H1 (cell line): Measurements from ENCODE around the gene GNG12.

Source experiments
- ATF3 ChIP-seq: IDR thresholded peaks from 2 replicates; pipeline ENCODE4 v1.6.1; 2011; ENCODE audit warnings: low read depth, mild to moderate bottlenecking, low read length; ENCODE audit not compliant: insufficient read depth
- BRCA1 ChIP-seq: IDR thresholded peaks from 2 replicates; pipeline ENCODE4 v1.6.1; 2012; ENCODE audit warnings: low read depth, low read length, improper control_type of control experiment
- CTCF ChIP-seq, 3 experiments: IDR thresholded peaks; 1 replicate in 2 of 3; 2 replicates in 1 of 3; pipeline versions ENCODE4 v1.5.1 to v1.6.1; 2011; ENCODE audit warnings: low read length in 3 of 3, mild to moderate bottlenecking in 3 of 3, inconsistent platforms in 2 of 3, low read depth in 1 of 3, moderate library complexity in 1 of 3; ENCODE audit not compliant: insufficient read depth in 1 of 3; ENCODE audit errors: control extremely low read depth in 1 of 3
- EZH2 ChIP-seq: fragments of 200-600 bp; sonication (generic); IDR thresholded peaks from 2 replicates; pipeline ENCODE4 v1.7.1; 2012; ENCODE audit warnings: low read depth, mild to moderate bottlenecking, moderate library complexity, low read length, inconsistent platforms; ENCODE audit not compliant: severe bottlenecking
- JUN ChIP-seq: IDR thresholded peaks from 2 replicates; pipeline ENCODE4 v1.6.1; 2011; ENCODE audit warnings: low read depth, mild to moderate bottlenecking, improper control_type of control experiment, low read length
- PHF8 ChIP-seq: fragments of 200-600 bp; sonication (generic); conservative IDR thresholded peaks from 2 replicates; pipeline ENCODE4 v1.7.1; 2012; ENCODE audit warnings: low read depth, mild to moderate bottlenecking, inconsistent platforms, low read length, moderate library complexity
- RAD21 ChIP-seq, 2 experiments: IDR thresholded peaks in 1 of 2; conservative IDR thresholded peaks in 1 of 2; 2 replicates each; pipeline ENCODE4 v1.6.1; 2011; ENCODE audit warnings: low read depth in 2 of 2, low read length in 2 of 2, improper control_type of control experiment in 1 of 2, inconsistent platforms in 1 of 2, mild to moderate bottlenecking in 1 of 2, moderate library complexity in 1 of 2
- SP2 ChIP-seq: IDR thresholded peaks from 2 replicates; pipeline ENCODE4 v1.6.1; 2012; ENCODE audit warnings: mild to moderate bottlenecking, low read length, inconsistent platforms
- TCF12 ChIP-seq: IDR thresholded peaks from 2 replicates; pipeline ENCODE4 v1.6.1; 2011; ENCODE audit warnings: low read depth, mild to moderate bottlenecking, low read length

- TF ChIP-seq RAD21 (IDR thresholded peaks at IDR 0.05 in 1 of 2, conservative IDR thresholded peaks at IDR 0.05 in 1 of 2; ENCODE audit: low read depth in 2 of 2, low read length in 2 of 2) (no peak), PHF8 (no peak), SP2 (no peak), EZH2 (no peak), ATF3 (no peak), CTCF (IDR thresholded peaks at IDR 0.05; ENCODE audit: control extremely low read depth in 1 of 3, insufficient read depth in 1 of 3, low read depth in 1 of 3, low read length in 3 of 3) (no peak), JUN (no peak), BRCA1 (no peak), TCF12 (no peak)
These were observed 107.0 kb downstream of the GNG12 start for GRCh38 chr1:67726224-67726623.
